ENCODE measurements around the gene ABCA7.

ABCA7 gene

DNA sequence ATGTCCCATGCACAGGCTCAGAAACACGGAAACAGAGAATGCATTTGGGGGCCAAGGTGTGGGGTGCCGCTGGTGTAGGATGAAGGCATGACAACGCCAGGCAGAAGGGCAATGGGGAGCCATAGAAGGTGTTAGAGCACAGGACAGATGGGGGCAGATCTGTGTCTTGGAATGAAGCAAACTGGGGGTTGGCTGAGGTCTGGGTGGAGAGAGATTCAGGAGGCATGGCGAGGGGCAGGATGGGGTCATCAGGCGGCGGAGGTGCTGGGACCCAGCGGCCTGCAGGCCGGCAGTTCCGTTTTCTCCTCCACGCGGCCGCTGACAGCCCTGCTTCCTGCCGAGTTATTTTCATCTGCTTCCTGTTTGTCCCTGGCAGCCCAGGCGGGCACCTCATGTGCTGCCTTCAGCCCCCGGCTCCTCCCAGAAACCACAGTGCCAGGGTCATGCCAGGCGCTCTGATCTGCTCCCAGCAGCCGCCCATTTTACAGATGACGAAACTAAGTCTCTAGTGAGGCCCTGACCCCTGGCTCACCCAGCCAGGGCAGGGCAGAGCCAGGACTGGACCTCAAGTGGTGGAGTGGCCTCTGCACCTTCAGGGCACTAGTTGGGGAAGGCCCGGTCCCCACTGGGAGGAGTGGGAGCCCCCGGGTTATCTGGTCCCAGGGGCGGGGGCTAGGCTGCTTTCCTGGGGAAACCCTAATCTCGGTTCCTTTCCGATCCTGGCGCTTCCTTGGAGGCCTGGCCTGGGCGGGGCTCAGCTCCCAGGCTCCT, 29.3 kb downstream of the ABCA7 start:
- H3K4me3 ChIP-seq (ENCODE audit: control insufficient read depth, low read depth, low read length): no peak overlapping the region
- TF ChIP-seq, protein P1, sequence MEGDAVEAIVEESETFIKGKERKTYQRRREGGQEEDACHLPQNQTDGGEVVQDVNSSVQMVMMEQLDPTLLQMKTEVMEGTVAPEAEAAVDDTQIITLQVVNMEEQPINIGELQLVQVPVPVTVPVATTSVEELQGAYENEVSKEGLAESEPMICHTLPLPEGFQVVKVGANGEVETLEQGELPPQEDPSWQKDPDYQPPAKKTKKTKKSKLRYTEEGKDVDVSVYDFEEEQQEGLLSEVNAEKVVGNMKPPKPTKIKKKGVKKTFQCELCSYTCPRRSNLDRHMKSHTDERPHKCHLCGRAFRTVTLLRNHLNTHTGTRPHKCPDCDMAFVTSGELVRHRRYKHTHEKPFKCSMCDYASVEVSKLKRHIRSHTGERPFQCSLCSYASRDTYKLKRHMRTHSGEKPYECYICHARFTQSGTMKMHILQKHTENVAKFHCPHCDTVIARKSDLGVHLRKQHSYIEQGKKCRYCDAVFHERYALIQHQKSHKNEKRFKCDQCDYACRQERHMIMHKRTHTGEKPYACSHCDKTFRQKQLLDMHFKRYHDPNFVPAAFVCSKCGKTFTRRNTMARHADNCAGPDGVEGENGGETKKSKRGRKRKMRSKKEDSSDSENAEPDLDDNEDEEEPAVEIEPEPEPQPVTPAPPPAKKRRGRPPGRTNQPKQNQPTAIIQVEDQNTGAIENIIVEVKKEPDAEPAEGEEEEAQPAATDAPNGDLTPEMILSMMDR (IDR thresholded peaks at IDR 0.05; ENCODE audit: control insufficient read depth, insufficient read depth, low read depth, low read length, missing control alignments): no peak
- DNase-seq (ENCODE audit: low read depth): no peak

DNA sequence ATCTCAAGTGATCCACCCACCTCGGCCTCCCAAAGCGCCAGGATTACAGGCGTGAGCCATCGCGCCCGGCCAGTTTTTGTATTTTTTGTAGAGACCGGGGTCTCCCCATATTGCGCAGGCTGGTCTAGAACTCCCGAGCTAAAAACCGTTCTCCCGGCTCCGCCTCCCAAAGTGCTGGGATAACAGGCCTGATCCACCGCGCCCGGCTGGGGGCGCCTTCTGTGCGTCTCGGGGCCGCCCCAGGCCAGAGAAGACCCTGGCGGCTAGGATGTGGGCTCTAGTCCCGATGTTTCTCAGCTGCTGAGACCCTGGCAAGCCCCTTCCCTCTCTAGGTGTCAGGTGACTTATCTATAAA, 30.6 kb downstream of the ABCA7 start:
- H3K4me3 ChIP-seq (ENCODE audit: control insufficient read depth, low read depth, low read length): no peak overlapping the region
- TF ChIP-seq, protein P1 (IDR thresholded peaks at IDR 0.05; ENCODE audit: control insufficient read depth, insufficient read depth, low read depth, low read length, missing control alignments): peak; percentile 33
- DNase-seq (ENCODE audit: low read depth): no peak

DNA sequence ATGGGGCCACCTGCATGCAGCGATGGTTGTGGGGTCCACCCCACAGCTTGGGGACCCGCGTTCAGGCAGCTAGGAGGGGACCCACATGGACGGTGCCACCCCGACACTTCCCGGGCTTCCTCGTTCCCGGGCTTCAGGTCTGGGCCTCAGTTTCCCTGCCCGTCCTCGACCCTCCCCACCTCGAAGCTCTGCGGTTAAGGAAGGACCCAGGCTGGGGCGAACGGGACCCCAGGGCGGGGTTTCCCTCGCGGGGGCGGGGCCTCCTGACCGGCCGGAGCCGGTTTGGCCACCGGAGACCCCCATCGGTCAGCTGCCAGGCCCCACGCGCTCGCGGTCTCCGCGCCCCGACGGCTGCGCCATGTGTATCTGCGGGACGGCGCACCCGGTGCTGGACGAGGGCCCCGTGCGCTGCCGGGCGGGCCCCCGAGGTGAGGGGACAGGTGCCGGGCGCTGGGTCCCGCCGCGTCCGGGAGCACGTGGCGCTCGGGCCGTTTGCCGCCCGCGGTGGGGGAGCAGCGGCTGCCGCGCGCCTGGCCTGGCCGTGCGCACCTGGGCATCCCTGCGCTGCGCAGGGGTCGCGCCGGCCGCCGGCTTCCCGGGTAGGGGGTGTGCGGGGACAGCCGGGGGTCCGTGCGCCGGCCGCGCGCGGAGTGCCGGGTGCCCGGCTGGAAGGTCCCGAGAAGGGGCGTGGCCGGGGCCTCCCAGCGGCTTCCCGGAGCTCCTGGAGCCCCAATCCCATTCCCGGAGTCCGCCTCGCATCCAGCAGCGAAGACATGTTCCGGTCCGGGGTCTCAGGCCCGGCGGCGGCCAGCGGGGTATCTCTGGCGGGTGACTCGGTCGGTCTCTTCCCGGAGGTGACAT, 31.3 kb downstream of the ABCA7 start:
- no peak overlapping the region; the same call in 1 of the 2 replicates for H3K4me3 ChIP-seq (ENCODE audit: control insufficient read depth, low read depth, low read length)
- no peak for DNase-seq (ENCODE audit: low read depth)
- TF ChIP-seq, protein P1 (IDR thresholded peaks at IDR 0.05; ENCODE audit: control insufficient read depth, insufficient read depth, low read depth, low read length, missing control alignments): no peak

DNA sequence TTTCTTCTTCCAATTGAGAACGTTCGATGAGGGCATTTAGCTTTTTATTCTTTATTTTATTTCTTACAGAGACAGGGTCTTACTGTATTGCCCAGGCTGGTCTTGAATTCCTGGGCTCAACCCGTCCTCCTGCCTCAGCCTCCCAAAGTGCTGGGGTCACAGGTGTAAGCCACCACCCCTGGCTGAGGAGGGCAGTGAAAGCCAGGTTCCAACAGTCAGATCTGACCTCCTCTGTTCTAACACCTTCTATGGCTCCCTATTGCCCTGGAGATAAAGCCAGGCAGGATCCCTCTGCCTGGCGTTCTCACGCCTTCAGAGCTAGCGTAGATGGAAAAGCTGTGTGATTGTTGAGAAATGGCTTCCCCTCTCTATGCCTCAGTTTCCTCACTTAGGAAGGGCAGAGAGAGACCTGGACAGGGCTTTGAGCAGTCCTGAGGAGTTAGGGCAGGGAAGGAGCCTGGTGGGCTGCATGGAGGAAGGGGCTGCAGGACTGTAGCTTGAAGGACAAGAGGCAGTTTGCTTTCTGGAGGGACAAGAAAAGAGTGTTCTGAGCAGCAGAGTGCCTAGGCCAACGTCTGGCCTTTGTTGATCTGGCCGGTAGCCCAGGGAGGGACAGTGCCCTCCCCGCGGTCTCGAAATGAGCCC, 32.6 kb downstream of the ABCA7 start:
- no peak overlapping the region for H3K4me3 ChIP-seq (ENCODE audit: control insufficient read depth, low read depth, low read length)
- TF ChIP-seq, protein P1 (IDR thresholded peaks at IDR 0.05; ENCODE audit: control insufficient read depth, insufficient read depth, low read depth, low read length, missing control alignments): no peak
- no peak for DNase-seq (ENCODE audit: low read depth)

DNA sequence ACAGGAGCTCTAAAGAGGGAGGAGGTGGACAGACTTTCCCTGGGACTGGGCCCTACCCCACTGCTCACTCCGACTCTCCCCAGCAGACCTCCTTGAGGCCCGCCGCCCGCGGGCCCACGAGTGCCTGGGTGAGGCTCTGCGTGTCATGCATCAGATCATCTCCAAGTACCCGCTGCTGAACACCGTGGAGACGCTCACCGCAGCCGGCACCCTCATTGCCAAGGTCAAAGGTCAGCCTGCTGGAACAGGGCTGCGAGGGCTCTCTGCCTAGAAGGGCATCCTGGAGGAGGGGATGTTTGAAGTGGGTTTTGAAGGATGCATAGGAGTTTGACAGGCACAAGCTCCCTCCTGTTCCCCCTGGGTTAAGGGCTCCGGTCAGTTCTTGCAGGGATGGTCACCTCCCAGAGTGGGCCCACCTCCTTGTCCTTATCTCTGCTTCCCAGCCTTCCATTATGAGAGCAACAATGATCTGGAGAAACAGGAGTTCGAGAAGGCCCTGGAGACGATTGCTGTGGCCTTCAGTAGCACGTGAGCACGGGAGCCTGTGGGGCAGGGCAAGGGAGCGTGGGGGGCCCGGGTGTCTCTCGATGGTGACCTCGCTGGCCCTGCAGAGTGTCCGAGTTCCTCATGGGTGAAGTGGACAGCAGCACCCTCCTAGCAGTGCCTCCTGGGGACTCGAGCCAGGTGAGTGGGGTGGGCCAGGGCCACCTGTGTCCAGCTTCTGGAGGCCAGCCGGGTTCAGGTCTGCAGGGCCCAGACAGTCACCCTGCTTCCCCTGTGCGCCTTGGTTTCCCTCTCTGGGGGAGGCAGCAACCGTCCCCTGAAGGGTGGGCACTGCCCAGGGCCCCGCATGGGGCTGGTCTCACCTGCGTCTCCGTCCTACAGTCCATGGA, 33.4 kb downstream of the ABCA7 start:
- TF ChIP-seq, protein P1 (IDR thresholded peaks at IDR 0.05; ENCODE audit: control insufficient read depth, insufficient read depth, low read depth, low read length, missing control alignments): no peak
- DNase-seq (ENCODE audit: low read depth): no peak
- H3K4me3 ChIP-seq (ENCODE audit: control insufficient read depth, low read depth, low read length): no peak overlapping the region
